HG02840 (cell line): ENCODE results near the gene DUOXA2.
"Not testable (repeated sequence)": the region's sequence is repeated elsewhere in the genome, so short reads cannot be mapped to it uniquely, and the experiment has no call there.

Experiments used
- ATAC-seq: cut with Tn5 transposase; IDR thresholded peaks from one replicate; pipeline ENCODE4 v1.9.1; 2021; ENCODE audit warnings: mild to moderate bottlenecking, moderate library complexity, moderate number of reproducible peaks; ENCODE audit not compliant: unreplicated experiment, low FRiP score

Gene DUOXA2

GRCh38 chr15:45094358-45094730, 19.8 kb upstream of the DUOXA2 start:
- no peak for ATAC-seq

- no peak for ATAC-seq
Measured at GRCh38 chr15:45095661-45096060, 18.5 kb upstream of the DUOXA2 start.

GRCh38 chr15:45097466-45097865, 16.7 kb upstream of the DUOXA2 start:
- no peak for ATAC-seq

DNA sequence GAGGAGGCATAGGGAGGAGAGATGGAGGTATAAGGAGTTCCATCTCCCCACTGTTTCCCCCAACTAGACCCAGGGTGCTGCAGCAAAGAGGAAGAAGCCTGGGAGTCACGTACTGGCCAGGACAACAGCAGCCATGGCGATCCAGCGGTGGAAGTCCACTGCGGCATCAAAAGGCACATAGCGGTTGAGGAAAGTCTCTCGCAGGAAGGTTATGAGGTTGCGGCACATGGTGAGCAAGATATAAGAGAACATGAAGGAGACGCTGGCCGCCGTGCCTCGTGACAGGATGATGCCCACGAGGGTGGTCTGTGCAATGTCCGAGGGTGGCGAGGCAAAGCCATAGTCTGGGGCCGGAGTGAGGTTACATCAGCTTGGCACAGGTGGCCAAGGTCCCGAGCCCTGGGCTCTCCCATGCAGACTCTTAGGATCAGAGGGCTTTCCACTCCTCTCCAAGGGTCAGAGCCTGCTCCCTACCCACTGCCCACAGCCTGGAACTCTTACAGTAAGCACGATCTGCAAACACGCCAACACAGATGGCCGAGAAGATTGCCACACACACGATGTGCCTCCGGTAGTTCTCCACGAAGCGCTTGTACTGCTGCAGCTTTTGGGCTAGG, 14.5 kb upstream of the DUOXA2 start:
- ATAC-seq: no peak

DNA sequence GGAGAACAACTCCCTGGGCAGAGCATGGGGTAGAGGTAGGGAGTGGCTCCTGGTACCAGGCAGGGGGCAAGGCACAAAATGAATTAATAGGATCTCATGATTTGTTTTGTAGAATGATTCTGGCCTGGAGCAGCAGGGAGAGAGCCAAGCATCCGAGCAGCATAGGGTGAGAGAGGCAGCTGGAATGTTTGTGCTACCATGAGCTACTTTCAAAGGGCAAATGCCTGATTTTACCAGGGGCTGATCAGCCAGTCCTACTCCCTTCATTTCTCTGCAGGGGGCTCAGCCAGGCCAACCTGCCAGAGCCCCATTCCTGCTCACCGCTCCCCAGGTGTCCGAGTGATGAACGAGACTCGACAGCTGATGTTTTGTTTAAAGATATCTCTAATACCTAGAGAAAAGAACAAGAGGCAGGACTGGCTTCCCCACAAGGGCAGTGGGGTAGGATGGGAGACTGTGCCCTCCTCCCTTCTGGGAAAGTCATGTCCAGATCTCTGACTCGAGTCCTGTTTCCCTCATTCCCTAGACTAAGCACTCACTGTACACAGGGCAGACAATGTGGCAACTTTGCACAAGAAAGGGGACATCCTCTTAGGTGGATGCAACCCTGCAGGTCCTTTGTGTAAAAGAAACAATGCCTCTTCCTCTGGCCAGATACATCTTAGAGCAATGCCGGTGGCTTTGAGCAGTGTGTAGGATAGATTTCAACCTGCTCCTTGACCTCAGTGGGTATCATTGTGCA, 13.1 kb upstream of the DUOXA2 start:
- ATAC-seq: no peak

GRCh38 chr15:45101749-45102148, 12.4 kb upstream of the DUOXA2 start:
- no peak for ATAC-seq

GRCh38 chr15:45102226-45102625, 11.9 kb upstream of the DUOXA2 start:
- ATAC-seq: no peak

GRCh38 chr15:45104170-45104569, 10.0 kb upstream of the DUOXA2 start:
- ATAC-seq: not testable (repeated sequence)

- no peak for ATAC-seq
Measured at GRCh38 chr15:45105586-45105985, 8.5 kb upstream of the DUOXA2 start.

GRCh38 chr15:45106002-45106790, 7.9 kb upstream of the DUOXA2 start:
- ATAC-seq: no peak

DNA sequence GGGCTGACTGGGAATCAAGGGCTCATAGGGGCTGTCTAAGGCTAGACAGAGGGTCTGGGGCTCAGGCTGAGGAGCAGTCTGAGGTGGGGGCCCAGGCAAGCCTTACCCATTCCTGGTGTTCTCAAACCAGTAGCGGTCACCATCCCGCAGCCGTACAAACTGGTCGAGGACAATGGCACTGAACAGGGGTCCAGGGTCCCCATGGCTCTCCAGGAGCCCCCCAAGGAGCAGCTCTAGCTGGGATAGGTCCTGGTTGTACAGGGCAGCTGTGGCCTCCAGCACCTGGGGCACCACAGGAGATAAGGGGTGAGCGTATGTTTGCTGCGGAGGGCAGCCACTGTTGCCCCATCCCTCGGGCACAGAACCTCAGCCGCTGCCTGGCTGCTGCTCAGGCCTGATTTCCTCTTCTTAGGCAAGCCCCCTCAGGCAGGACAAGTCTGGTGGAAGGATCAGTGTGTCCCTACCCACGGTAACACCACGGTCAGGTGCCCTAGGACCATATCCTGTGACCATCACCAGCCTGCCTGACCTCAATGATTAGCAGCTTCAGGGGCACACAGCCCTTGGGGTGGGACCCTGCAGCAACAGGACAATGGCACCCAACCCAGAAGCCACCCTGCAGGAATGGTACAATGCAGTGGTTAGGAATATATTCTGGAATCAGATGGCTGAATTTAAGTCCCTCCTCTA, 6.0 kb upstream of the DUOXA2 start:
- no peak for ATAC-seq

- no peak for ATAC-seq
Measured at GRCh38 chr15:45110256-45110820, 3.8 kb upstream of the DUOXA2 start.

DNA sequence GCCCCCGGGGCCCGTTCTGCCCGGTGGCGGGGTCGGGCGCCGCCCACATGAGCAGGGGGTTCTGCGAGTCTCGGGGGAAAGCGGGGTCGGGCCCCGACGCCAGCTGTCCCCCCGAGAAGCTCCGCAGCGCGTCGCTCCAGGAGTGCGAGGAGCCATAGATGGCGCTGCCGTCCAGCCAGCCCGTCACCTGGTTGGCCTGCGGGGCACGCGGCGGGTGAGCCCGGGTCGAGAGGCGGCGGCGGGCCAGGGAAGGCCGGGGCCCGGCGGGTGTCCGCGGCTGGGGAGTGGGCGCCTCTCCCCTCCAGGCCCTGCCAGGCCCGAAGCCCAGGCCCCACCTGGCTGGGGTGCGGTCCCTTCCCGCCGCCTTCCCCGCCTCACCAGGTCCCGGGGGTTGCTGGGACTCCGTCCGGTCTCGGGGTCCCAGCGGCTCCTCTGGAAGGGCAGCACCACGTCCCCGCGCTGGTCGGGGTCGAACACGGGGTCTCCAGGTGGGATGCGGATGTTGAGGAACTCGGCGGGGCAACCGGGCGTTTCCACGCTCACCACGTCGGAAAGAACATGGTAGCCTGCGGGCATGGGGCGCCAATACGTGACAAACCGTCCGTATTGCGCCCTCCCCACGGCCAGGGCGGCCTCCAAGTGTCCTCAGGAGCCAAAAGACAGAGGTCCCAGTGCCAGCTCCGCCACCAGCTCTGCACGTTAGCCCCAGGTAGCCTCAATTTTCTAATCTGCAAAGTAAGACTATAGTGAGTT, 2.6 kb upstream of the DUOXA2 start:
- no peak for ATAC-seq

DNA sequence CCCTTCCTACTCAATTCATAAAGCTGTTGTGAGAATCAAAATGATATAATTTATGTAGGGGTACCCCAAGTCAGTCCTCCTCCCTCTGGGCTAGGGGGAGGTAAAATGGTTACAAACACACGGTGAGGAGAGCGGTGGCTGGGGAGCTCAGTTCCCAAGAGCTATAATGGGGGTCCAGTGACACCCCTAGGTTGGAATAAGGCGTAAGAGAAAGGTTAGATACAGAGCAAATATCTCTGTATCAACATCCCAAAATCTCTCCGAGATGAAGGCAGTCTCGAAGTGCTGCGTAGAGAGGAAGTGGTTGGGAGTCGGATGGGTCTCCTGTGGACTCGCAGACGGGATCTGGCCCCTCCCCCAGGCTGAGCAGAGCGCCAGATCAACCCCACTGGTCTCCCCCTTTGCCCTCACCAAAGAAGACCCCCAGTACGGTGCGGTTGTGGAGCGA, 2.0 kb upstream of the DUOXA2 start:
- ATAC-seq: no peak

- no peak for ATAC-seq
Measured at GRCh38 chr15:45112591-45113379, 1.3 kb upstream of the DUOXA2 start.

GRCh38 chr15:45113380-45113990, 641 bp upstream of the DUOXA2 start:
- ATAC-seq: no peak

DNA sequence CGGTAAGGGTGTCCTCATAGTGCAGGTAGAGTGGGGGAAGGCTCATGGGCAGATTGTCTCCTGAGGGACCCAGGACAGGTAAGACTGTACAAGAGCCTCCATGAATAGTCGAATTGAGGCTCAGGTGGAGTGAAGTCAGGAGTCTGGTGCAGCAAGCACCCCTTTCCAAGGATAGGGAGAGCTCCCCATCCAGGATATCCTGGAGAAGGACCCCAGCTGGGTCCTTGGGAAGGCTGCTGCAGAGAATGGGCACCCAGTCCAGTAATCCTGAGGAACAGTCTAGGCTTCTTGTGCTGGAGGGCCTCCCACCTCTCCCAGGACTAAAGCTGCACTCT, 592 bp downstream of the DUOXA2 start:
- no peak for ATAC-seq

DNA sequence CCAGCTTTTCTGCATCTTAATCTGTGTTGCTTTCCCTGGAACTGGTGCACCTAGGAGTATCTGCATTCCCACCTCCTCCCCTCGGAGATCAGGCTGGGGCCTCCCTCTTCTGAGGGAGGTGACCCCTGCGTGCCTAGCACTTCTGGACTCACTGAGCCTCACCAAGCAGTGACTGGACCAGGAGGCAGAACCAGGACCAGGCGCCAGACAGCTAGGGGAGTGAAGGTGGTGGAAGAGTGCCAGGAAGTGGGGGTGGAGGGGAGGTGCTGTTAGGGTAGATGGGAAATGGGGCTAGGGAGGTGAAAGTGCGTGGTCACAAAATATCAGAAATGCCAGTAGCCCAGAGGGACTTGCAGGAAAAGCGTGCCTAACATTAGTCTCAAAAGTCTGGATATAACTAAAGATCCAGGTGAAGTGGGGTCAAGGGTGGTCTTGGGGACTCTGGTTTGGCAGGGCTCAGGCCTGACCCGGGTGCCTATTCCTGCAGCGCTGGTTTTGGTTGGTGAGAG, 1.2 kb downstream of the DUOXA2 start:
- no peak for ATAC-seq
